Mesenchymal stem cell (in vitro differentiated cells and primary cell): ENCODE results near the gene SPATA6L.

Experiments used
- DNase-seq: peaks from one replicate; pipeline ENCODE4 v3.0.0-alpha.2; 2013
- H2AFZ ChIP-seq: one replicate; pipeline ENCODE4 v1.6.1; 2013; ENCODE audit warnings: low read depth, mild to moderate bottlenecking, control low read depth, inconsistent platforms, low read length, moderate library complexity
- H2AK5ac ChIP-seq: 2 replicates; pipeline ENCODE4 v1.6.1; 2013; ENCODE audit warnings: low read length, moderate library complexity, mild to moderate bottlenecking, inconsistent platforms; ENCODE audit not compliant: severe bottlenecking
- H2BK120ac ChIP-seq: one replicate; pipeline ENCODE4 v1.6.1; 2013; ENCODE audit warnings: low read depth, mild to moderate bottlenecking, inconsistent platforms, low read length, moderate library complexity
- H2BK12ac ChIP-seq, 2 experiments: one replicate each; pipeline ENCODE4 v1.6.1; 2013; ENCODE audit warnings: inconsistent platforms in 2 of 2, low read length in 2 of 2, mild to moderate bottlenecking in 2 of 2, moderate library complexity in 2 of 2, control low read depth in 1 of 2
- H2BK15ac ChIP-seq: one replicate; pipeline ENCODE4 v1.6.1; 2013; ENCODE audit warnings: mild to moderate bottlenecking, low read depth, inconsistent platforms; ENCODE audit not compliant: poor library complexity, severe bottlenecking
- H2BK5ac ChIP-seq: 2 replicates; pipeline ENCODE4 v1.6.1; 2013; ENCODE audit warnings: low read depth, mild to moderate bottlenecking, low read length, control low read depth, inconsistent platforms; ENCODE audit not compliant: poor library complexity, severe bottlenecking
- H3K14ac ChIP-seq, 2 experiments: one replicate each; pipeline ENCODE4 v1.6.1; 2013; ENCODE audit warnings: inconsistent platforms in 2 of 2, low read length in 2 of 2, control low read depth in 1 of 2, mild to moderate bottlenecking in 1 of 2, moderate library complexity in 1 of 2
- H3K18ac ChIP-seq, 2 experiments: one replicate each; pipeline ENCODE4 v1.6.1; 2013; ENCODE audit warnings: inconsistent platforms in 2 of 2, low read length in 2 of 2, control low read depth in 1 of 2, low read depth in 1 of 2, mild to moderate bottlenecking in 1 of 2
- H3K23ac ChIP-seq, 2 experiments: one replicate each; pipeline ENCODE4 v1.6.1; 2013; ENCODE audit warnings: inconsistent platforms in 2 of 2, low read length in 2 of 2, mild to moderate bottlenecking in 2 of 2, moderate library complexity in 2 of 2, control low read depth in 1 of 2
- H3K27ac ChIP-seq: 2 replicates; pipeline ENCODE4 v1.5.1; 2013; ENCODE audit warnings: mild to moderate bottlenecking, moderate library complexity, low read length, control low read depth, inconsistent platforms; ENCODE audit not compliant: poor library complexity, severe bottlenecking
- H3K27me3 ChIP-seq, 2 experiments: 2 replicates each; pipeline versions ENCODE4 v1.6.1 to v1.7.0; 2013; ENCODE audit warnings: low read length in 2 of 2, mild to moderate bottlenecking in 2 of 2, moderate library complexity in 2 of 2, control low read depth in 1 of 2, inconsistent platforms in 1 of 2; ENCODE audit not compliant: control insufficient read depth in 1 of 2, insufficient read depth in 1 of 2
- H3K36me3 ChIP-seq, 2 experiments: 2 replicates each; pipeline versions ENCODE4 v1.6.1 to v1.7.0; 2013; ENCODE audit warnings: low read length in 2 of 2, control low read depth in 1 of 2, inconsistent platforms in 1 of 2, low read depth in 1 of 2, mild to moderate bottlenecking in 1 of 2; ENCODE audit not compliant: insufficient read depth in 2 of 2, control insufficient read depth in 1 of 2
- H3K4ac ChIP-seq, 2 experiments: one replicate each; pipeline ENCODE4 v1.6.1; 2013; ENCODE audit warnings: inconsistent platforms in 2 of 2, low read length in 2 of 2, mild to moderate bottlenecking in 2 of 2, moderate library complexity in 2 of 2, control low read depth in 1 of 2, low read depth in 1 of 2
- H3K4me1 ChIP-seq: 2 replicates; pipeline ENCODE4 v1.6.1; 2013; ENCODE audit warnings: low read depth, low read length, control low read depth; ENCODE audit not compliant: control insufficient read depth, insufficient read depth
- H3K4me2 ChIP-seq: 2 replicates; pipeline ENCODE4 v1.6.1; 2013; ENCODE audit warnings: low read length, mild to moderate bottlenecking, inconsistent platforms; ENCODE audit not compliant: poor library complexity, severe bottlenecking
- H3K4me3 ChIP-seq, 2 experiments: 2 replicates each; pipeline versions ENCODE4 v1.5.1 to v1.7.0; 2013; ENCODE audit warnings: low read length in 2 of 2, mild to moderate bottlenecking in 2 of 2, control low read depth in 1 of 2, low read depth in 1 of 2; ENCODE audit not compliant: insufficient read depth in 1 of 2
- H3K79me1 ChIP-seq: replicated peaks from 2 replicates; pipeline ENCODE4 v1.6.1; 2013; ENCODE audit warnings: mild to moderate bottlenecking, control low read depth, low read length, inconsistent platforms; ENCODE audit not compliant: poor library complexity, severe bottlenecking
- H3K9ac ChIP-seq: 2 replicates; pipeline ENCODE4 v1.7.0; 2013; ENCODE audit warnings: mild to moderate bottlenecking, low read length, moderate library complexity
- H3K9me3 ChIP-seq: 2 replicates; pipeline ENCODE4 v1.7.0; 2013; ENCODE audit warnings: mild to moderate bottlenecking, low read length; ENCODE audit not compliant: control insufficient read depth
- H4K8ac ChIP-seq: one replicate; pipeline ENCODE4 v1.6.1; 2013; ENCODE audit warnings: inconsistent platforms, mild to moderate bottlenecking, low read length, moderate library complexity
- H4K91ac ChIP-seq: one replicate; pipeline ENCODE4 v1.6.1; 2013; ENCODE audit warnings: mild to moderate bottlenecking, low read length, inconsistent platforms
- WGBS: methylation state at CpG from one replicate; pipeline ENCODE4 v1.1.7; 2013; ENCODE audit warnings: mixed read lengths; 5-methylcytosine and 5-hydroxymethylcytosine counted together

The SPATA6L gene

DNA sequence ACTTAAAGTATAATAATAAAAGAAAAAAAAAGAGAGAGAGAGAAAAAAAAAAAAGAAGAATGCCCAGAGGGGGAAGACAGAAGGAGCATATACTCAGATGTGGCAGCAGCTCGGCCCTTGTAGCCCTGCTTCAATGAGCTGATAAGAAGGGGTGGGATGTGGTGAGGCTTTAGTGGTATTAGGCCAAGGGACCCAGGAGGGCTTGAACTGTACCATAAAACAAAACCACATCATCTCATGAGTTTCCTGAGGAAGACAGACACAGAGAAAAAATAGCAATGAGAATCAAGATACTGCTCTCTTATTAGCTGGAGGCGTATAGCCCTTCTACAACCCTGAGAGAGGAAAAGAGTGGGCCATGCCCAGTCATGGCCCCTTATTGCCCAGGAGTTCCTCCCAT lies 103.2 kb downstream of the SPATA6L start:
- Histone ChIP-seq H2AFZ (no peak overlapping the region), H2BK12ac (no peak overlapping the region), H3K23ac (no peak overlapping the region), H3K4ac (no peak overlapping the region), H2AK5ac (no peak overlapping the region), H3K36me3 (peaks cover 6 to 60% of the 10 kb centered on the region in 2 experiments), H2BK15ac (no peak overlapping the region), H3K27me3 (no peaks in the 10 kb centered on the region), H3K4me2 (no peak overlapping the region), H3K9me3 (no peaks in the 10 kb centered on the region), H2BK5ac (no peak overlapping the region), H3K9ac (no peak overlapping the region), H3K4me1 (no peaks in the 10 kb centered on the region), H3K14ac (no peak overlapping the region), H3K18ac (no peak overlapping the region), H2BK120ac (no peak overlapping the region), H4K8ac (no peak overlapping the region), H3K27ac (no peak overlapping the region), H4K91ac (no peak overlapping the region), H3K79me1 (no peaks in the 10 kb centered on the region), H3K4me3 (no peak overlapping the region)
- DNase-seq, result no peak
- 94% methylated on average over 2 of the region's 2 CpGs for WGBS

DNA sequence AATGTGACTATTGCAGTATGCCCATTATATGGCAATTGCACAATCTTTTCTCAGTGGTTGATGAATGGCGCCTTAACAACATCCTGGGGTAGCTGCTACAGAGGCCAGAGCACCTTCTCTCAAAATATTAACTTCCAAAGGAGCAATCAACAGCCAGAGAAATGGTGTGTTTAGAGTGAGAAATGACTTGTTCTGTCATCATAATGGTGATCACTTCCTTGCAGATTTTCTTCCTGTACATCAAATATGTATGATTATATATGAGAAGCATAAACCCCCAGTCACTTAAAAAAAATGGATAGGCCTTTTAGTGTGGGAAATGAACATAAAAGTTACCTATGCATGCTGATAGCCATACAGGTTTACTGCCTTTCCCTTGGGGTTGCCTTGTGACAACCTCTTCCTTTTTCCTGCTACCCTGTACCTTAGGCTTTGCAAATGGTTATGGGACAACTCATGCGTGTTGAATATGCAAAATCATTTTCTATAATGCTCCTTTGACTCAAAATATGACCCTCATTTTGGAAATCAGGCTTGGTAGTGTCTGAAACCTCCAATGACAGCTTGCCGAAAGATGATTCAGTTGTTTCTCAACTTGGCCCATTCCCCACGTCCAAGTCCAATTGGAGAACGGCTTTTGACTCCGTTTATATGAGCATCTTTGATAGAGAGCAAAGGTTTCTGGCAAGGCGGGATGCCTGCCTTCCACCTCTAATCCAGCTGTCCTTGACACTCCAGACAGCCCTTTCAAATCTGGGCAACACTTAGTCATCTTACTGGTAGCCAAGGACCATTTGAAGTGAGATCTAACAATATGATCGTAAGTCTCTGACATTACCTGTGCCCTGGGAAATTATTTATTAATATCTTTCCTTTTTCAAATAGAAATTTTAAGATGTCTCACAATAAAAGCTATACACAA lies 106.8 kb downstream of the SPATA6L start:
- H3K4me3 ChIP-seq, result no peak overlapping the region
- no peak overlapping the region for H3K27ac ChIP-seq
- H3K4me1 ChIP-seq, result peaks cover 4% of the 10 kb centered on the region
- H3K23ac ChIP-seq, result no peak overlapping the region
- H3K18ac ChIP-seq, result no peak overlapping the region
- no peak overlapping the region for H2BK120ac ChIP-seq
- H3K9me3 ChIP-seq, result no peaks in the 10 kb centered on the region
- no peak overlapping the region for H3K14ac ChIP-seq
- no peak overlapping the region for H2AFZ ChIP-seq
- peaks cover 4 to 34% of the 10 kb centered on the region in 2 experiments for H3K36me3 ChIP-seq
- no peak overlapping the region for H3K4ac ChIP-seq
- H2AK5ac ChIP-seq, result no peak overlapping the region
- no peak overlapping the region for H4K8ac ChIP-seq
- no peak overlapping the region for H4K91ac ChIP-seq
- no peak for DNase-seq
- H2BK5ac ChIP-seq, result no peak overlapping the region
- H2BK12ac ChIP-seq, result no peak overlapping the region
- no peak overlapping the region for H3K4me2 ChIP-seq
- no peaks in the 10 kb centered on the region for H3K27me3 ChIP-seq
- no peak overlapping the region for H3K9ac ChIP-seq
- WGBS, result 68% methylated on average over 6 of the region's 8 CpGs
- no peak overlapping the region for H2BK15ac ChIP-seq
- no peaks in the 10 kb centered on the region for H3K79me1 ChIP-seq

GRCh38 chr9:4558371-4558998 lies 107.8 kb downstream of the SPATA6L start:
- H2BK12ac ChIP-seq, result no peak overlapping the region
- H3K18ac ChIP-seq, result no peak overlapping the region
- H4K8ac ChIP-seq, result no peak overlapping the region
- no peak overlapping the region for H3K14ac ChIP-seq
- no peak overlapping the region for H3K4me2 ChIP-seq
- no peak overlapping the region for H2BK15ac ChIP-seq
- H3K23ac ChIP-seq, result no peak overlapping the region
- H3K4me3 ChIP-seq, result no peak overlapping the region
- no peak overlapping the region for H3K9ac ChIP-seq
- no peak overlapping the region for H3K27ac ChIP-seq
- H2AK5ac ChIP-seq, result no peak overlapping the region
- no peak overlapping the region for H3K4ac ChIP-seq
- DNase-seq, result no peak
- H3K9me3 ChIP-seq, result no peaks in the 10 kb centered on the region
- H3K27me3 ChIP-seq, result no peaks in the 10 kb centered on the region
- peaks cover 0 to 24% of the 10 kb centered on the region in 2 experiments for H3K36me3 ChIP-seq
- H2BK5ac ChIP-seq, result no peak overlapping the region
- 91% methylated on average over 4 of the region's 5 CpGs for WGBS
- H2BK120ac ChIP-seq, result no peak overlapping the region
- H4K91ac ChIP-seq, result no peak overlapping the region
- H3K4me1 ChIP-seq, result peaks cover 4% of the 10 kb centered on the region
- no peak overlapping the region for H2AFZ ChIP-seq
- no peaks in the 10 kb centered on the region for H3K79me1 ChIP-seq

DNA sequence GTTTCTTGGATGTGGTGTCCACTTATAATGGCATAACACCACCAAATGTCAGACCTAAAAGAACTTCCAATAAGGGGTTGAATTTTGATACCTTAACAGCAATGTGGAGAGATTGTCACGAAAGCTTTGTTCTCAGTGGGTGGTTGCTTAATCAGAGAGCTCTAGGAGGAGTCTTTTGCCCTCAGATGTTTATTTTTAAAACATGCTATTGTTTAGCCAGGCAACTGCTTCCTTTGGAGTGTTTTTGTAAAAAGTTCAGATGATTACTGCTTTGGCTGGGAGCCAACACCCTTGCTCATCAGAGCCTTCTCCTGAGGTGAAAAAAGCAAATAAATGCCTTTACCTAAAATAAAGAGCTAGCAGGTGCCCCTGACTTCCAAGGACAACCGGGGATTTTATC lies 111.0 kb downstream of the SPATA6L start:
- Histone ChIP-seq H3K23ac (no peak overlapping the region), H3K9ac (no peak overlapping the region), H3K27ac (peak overlapping the region; percentile 16), H2BK12ac (no peak overlapping the region), H3K79me1 (peaks cover 2% of the 10 kb centered on the region), H2BK15ac (no peak overlapping the region), H3K9me3 (no peaks in the 10 kb centered on the region), H3K4me1 (peaks cover 7% of the 10 kb centered on the region), H3K4me3 (no peak overlapping the region), H3K4me2 (no peak overlapping the region), H3K4ac (no peak overlapping the region), H4K8ac (no peak overlapping the region), H4K91ac (no peak overlapping the region), H3K18ac (peak overlapping the region in 1 of 2 experiments; percentile 33), H2BK5ac (no peak overlapping the region), H2BK120ac (no peak overlapping the region), H3K27me3 (no peaks in the 10 kb centered on the region), H2AK5ac (peak overlapping the region; percentile 50), H2AFZ (no peak overlapping the region), H3K14ac (no peak overlapping the region), H3K36me3 (peaks cover 0 to 11% of the 10 kb centered on the region in 2 experiments)
- WGBS, result 38% methylated on average over 2 of the region's 2 CpGs
- DNase-seq, result peak; percentile 28
